ENCODE data around the gene BCAS4. TPM values are rescaled to one million over a fixed set of nuclear protein-coding genes. Genes with fewer than 3 reads are reported as not detected.

BCAS4 gene
- total RNA-seq, 1 experiment from 2014 or later = 29.9 TPM

- Mint-ChIP-seq H3K27me3 (ENCODE audit: insufficient read depth, unreplicated experiment) (no peaks in the 10 kb centered on the region), H3K4me3 (ENCODE audit: unreplicated experiment) (no peak overlapping the region)
- CTCF ChIA-PET = no interaction called here
Measured at GRCh38 chr20:50850721-50851286, 55.9 kb downstream of the BCAS4 start.

GRCh38 chr20:50852085-50852484 lies 57.2 kb downstream of the BCAS4 start:
- no peaks in the 10 kb centered on the region for H3K27me3 Mint-ChIP-seq (ENCODE audit: insufficient read depth, unreplicated experiment)
- DNase-seq = no peak

More at GRCh38 chr20:50850721-50851286, 55.9 kb downstream of the BCAS4 start:
- POLR2A ChIA-PET = no interaction called here
- Mint-ChIP-seq H3K9me3 (ENCODE audit: unreplicated experiment) (no peaks in the 10 kb centered on the region), H3K4me1 (ENCODE audit: low read depth, unreplicated experiment) (peaks cover 10% of the 10 kb centered on the region), H3K36me3 (ENCODE audit: insufficient read depth, unreplicated experiment) (no peaks in the 10 kb centered on the region), H3K27ac (ENCODE audit: unreplicated experiment) (no peak overlapping the region)
- no peaks in the 10 kb centered on the region for H3K27me3 ChIP-seq (replicated peaks; ENCODE audit: control insufficient read depth, insufficient read depth, low read length)
- H3K4me1 ChIP-seq = peaks cover 8% of the 10 kb centered on the region
- BruUV-seq (replicated peaks) = no TSS peak
- TF ChIP-seq CTCF (IDR thresholded peaks at IDR 0.05; ENCODE audit: insufficient read depth in 1 of 2, low read depth in 1 of 2, low read length in 1 of 2, severe bottlenecking in 1 of 2, unreplicated experiment in 1 of 2) = no peak
- H3K4me3 ChIP-seq (ENCODE audit: low read depth, low read length) = no peak overlapping the region
- H3K36me3 ChIP-seq (ENCODE audit: control insufficient read depth, insufficient read depth, low read length) = no peaks in the 10 kb centered on the region
- intact Hi-C loops (cut with micrococcal nuclease; ENCODE audit: unreplicated experiment) = no loop called here
- DNase-seq = no peak
- no peaks in the 10 kb centered on the region for H3K9me3 ChIP-seq

GRCh38 chr20:50854506-50855249 lies 59.8 kb downstream of the BCAS4 start:
- Mint-ChIP-seq H3K27ac (ENCODE audit: unreplicated experiment) (peak overlapping the region; percentile 39), H3K4me3 (ENCODE audit: unreplicated experiment) (no peak overlapping the region), H3K27me3 (ENCODE audit: insufficient read depth, unreplicated experiment) (no peaks in the 10 kb centered on the region), H3K9me3 (ENCODE audit: unreplicated experiment) (no peaks in the 10 kb centered on the region), H3K4me1 (ENCODE audit: low read depth, unreplicated experiment) (peaks cover 18% of the 10 kb centered on the region), H3K36me3 (ENCODE audit: insufficient read depth, unreplicated experiment) (no peaks in the 10 kb centered on the region)
- no peaks in the 10 kb centered on the region for H3K36me3 ChIP-seq (ENCODE audit: control insufficient read depth, insufficient read depth, low read length)
- ChIA-PET POLR2A (no interaction called here), CTCF (interaction anchor here (0.7 kb wide), 2 partner anchors 74 to 77 kb away, joined by 3 read pairs; partner anchors contain the start of gene ADNP)
- no peaks in the 10 kb centered on the region for H3K27me3 ChIP-seq (replicated peaks; ENCODE audit: control insufficient read depth, insufficient read depth, low read length)
- intact Hi-C loops (cut with micrococcal nuclease; ENCODE audit: unreplicated experiment) = loop anchor here (5.0 kb wide), 1 partner anchor 62 kb away; no protein-coding TSS in a partner anchor
- DNase-seq = no peak
- H3K4me1 ChIP-seq = peaks cover 17% of the 10 kb centered on the region
- H3K9me3 ChIP-seq = no peaks in the 10 kb centered on the region
- no TSS peak for BruUV-seq (replicated peaks)
- TF ChIP-seq CTCF (IDR thresholded peaks at IDR 0.05; ENCODE audit: insufficient read depth in 1 of 2, low read depth in 1 of 2, low read length in 1 of 2, severe bottlenecking in 1 of 2, unreplicated experiment in 1 of 2) = no peak
- no peak overlapping the region for H3K4me3 ChIP-seq (ENCODE audit: low read depth, low read length)

More at GRCh38 chr20:50852085-50852484, 57.2 kb downstream of the BCAS4 start:
- H3K4me1 ChIP-seq = peaks cover 17% of the 10 kb centered on the region
- no peaks in the 10 kb centered on the region for H3K36me3 ChIP-seq (ENCODE audit: control insufficient read depth, insufficient read depth, low read length)
- H3K27me3 ChIP-seq (replicated peaks; ENCODE audit: control insufficient read depth, insufficient read depth, low read length) = no peaks in the 10 kb centered on the region
- no peak overlapping the region for H3K4me3 Mint-ChIP-seq (ENCODE audit: unreplicated experiment)
- intact Hi-C loops (cut with micrococcal nuclease; ENCODE audit: unreplicated experiment) = no loop called here
- no peak for TF ChIP-seq CTCF (IDR thresholded peaks at IDR 0.05; ENCODE audit: insufficient read depth in 1 of 2, low read depth in 1 of 2, low read length in 1 of 2, severe bottlenecking in 1 of 2, unreplicated experiment in 1 of 2)
- POLR2A ChIA-PET = no interaction called here
- H3K9me3 Mint-ChIP-seq (ENCODE audit: unreplicated experiment) = no peaks in the 10 kb centered on the region
- H3K4me3 ChIP-seq (ENCODE audit: low read depth, low read length) = no peak overlapping the region
- no TSS peak for BruUV-seq (replicated peaks)
- peaks cover 18% of the 10 kb centered on the region for H3K4me1 Mint-ChIP-seq (ENCODE audit: low read depth, unreplicated experiment)
- CTCF ChIA-PET = interaction anchor here (0.6 kb wide), 1 partner anchor 321 kb away, joined by 4 read pairs; no protein-coding TSS in a partner anchor
- no peaks in the 10 kb centered on the region for H3K9me3 ChIP-seq
- H3K36me3 Mint-ChIP-seq (ENCODE audit: insufficient read depth, unreplicated experiment) = no peaks in the 10 kb centered on the region
- no peak overlapping the region for H3K27ac Mint-ChIP-seq (ENCODE audit: unreplicated experiment)

All from Caco-2 (cell line).